A673 (cell line): ENCODE data around the gene MSH5. TPM values are rescaled to one million over a fixed set of nuclear protein-coding genes. Genes with fewer than 3 reads are reported as not detected.

ENCODE experiments used
- BruUV-seq: library from RNA; stranded (reverse); fragments of 400-500 nt; replicated peaks from 2 replicates; lab custom pipeline; 2021; lab: Mats Ljungman, UMichigan
- CTCF ChIA-PET: fragments of 300-600 bp; sonication (Branson Sonifier 250); formaldehyde crosslinking; loops from one replicate; lab custom pipeline; 2022; ENCODE audit warnings: antibody characterized with exemption; lab: Charles Lee
- POLR2A ChIA-PET: fragments of 300-600 bp; sonication (Branson Sonifier 250); formaldehyde crosslinking; loops from one replicate; lab custom pipeline; 2022; ENCODE audit warnings: antibody characterized with exemption; ENCODE audit not compliant: low non-redundant PET; lab: Charles Lee
- DNase-seq: peaks from one replicate; pipeline ENCODE4 v3.0.0-alpha.2; 2015; ENCODE audit warnings: low spot score
- H3K27ac ChIP-seq: fragments of 200-600 bp; sonication (generic); 2 replicates; pipeline ENCODE4 v1.5.1; 2016; ENCODE audit warnings: mixed run types, low read depth, mild to moderate bottlenecking, mixed read lengths, antibody characterized with exemption, low read length; ENCODE audit not compliant: poor library complexity, severe bottlenecking
- H3K27me3 ChIP-seq: fragments of 200-600 bp; sonication (generic); replicated peaks from 2 replicates; pipeline ENCODE4 v1.6.1; 2017; ENCODE audit warnings: mixed run types, low read depth, mild to moderate bottlenecking, mixed read lengths, antibody characterized with exemption, low read length; ENCODE audit not compliant: insufficient read depth, poor library complexity
- H3K36me3 ChIP-seq: fragments of 200-600 bp; sonication (generic); 2 replicates; pipeline ENCODE4 v1.6.1; 2016; ENCODE audit warnings: mixed run types, mild to moderate bottlenecking, mixed read lengths, antibody characterized with exemption, low read length; ENCODE audit not compliant: insufficient read depth, poor library complexity, severe bottlenecking
- H3K4me1 ChIP-seq: fragments of 200-600 bp; sonication (generic); 2 replicates; pipeline ENCODE4 v1.6.1; 2017; ENCODE audit warnings: mixed run types, mild to moderate bottlenecking, mixed read lengths, antibody characterized with exemption, low read length; ENCODE audit not compliant: insufficient read depth, poor library complexity, severe bottlenecking
- H3K4me3 ChIP-seq: fragments of 200-600 bp; sonication (generic); 2 replicates; pipeline ENCODE4 v1.5.1; 2016; ENCODE audit warnings: low read depth, mixed run types, mild to moderate bottlenecking, mixed read lengths, low read length; ENCODE audit not compliant: poor library complexity, severe bottlenecking
- H3K9me3 ChIP-seq: fragments of 200-600 bp; sonication (generic); 2 replicates; pipeline ENCODE4 v1.6.1; 2016; ENCODE audit warnings: mixed run types, low read depth, mild to moderate bottlenecking, mixed read lengths, antibody characterized with exemption, low read length; ENCODE audit not compliant: poor library complexity, severe bottlenecking
- CTCF ChIP-seq: fragments of 300-800, 200-600 bp; sonication (generic); conservative IDR thresholded peaks from 2 replicates; pipeline ENCODE4 v1.5.1; 2017; ENCODE audit warnings: low read depth, mild to moderate bottlenecking, antibody characterized with exemption, low read length, moderate library complexity, mixed read lengths
- EZH2 ChIP-seq: fragments of 200-600 bp; sonication (generic); IDR thresholded peaks from 2 replicates; pipeline ENCODE4 v1.6.1; 2017; ENCODE audit warnings: borderline replicate concordance, low read depth, mild to moderate bottlenecking, mixed read lengths, antibody characterized with exemption, low read length; ENCODE audit not compliant: poor library complexity, severe bottlenecking
- intact Hi-C: fragments of 100-400 bp; cut with micrococcal nuclease; formaldehyde crosslinking; loops from one replicate; pipeline ENCODE4 v1.10.0; 2022; ENCODE audit not compliant: unreplicated experiment
- total RNA-seq: library from RNA; stranded (reverse); gene quantifications from 2 replicates; pipeline ENCODE4 v1.2.3, GENCODE V29; 2021

MSH5 gene
- total RNA-seq, 1 experiment from 2014 or later: 76.4 TPM

- intact Hi-C loops: no loop called here
- H3K36me3 ChIP-seq: peaks cover 58% of the 10 kb centered on the region
- CTCF ChIA-PET: no interaction called here
- no peak overlapping the region for H3K4me3 ChIP-seq
- no peak for DNase-seq
- BruUV-seq: no TSS peak
- no peak overlapping the region for H3K27ac ChIP-seq
- POLR2A ChIA-PET: no interaction called here
- no peaks in the 10 kb centered on the region for H3K27me3 ChIP-seq
- TF ChIP-seq EZH2 (no peak), CTCF (no peak)
- H3K9me3 ChIP-seq: no peaks in the 10 kb centered on the region
- H3K4me1 ChIP-seq: peaks cover 11% of the 10 kb centered on the region
These were observed 39.4 kb downstream of the MSH5 start for GRCh38 chr6:31778999-31779885.

DNA sequence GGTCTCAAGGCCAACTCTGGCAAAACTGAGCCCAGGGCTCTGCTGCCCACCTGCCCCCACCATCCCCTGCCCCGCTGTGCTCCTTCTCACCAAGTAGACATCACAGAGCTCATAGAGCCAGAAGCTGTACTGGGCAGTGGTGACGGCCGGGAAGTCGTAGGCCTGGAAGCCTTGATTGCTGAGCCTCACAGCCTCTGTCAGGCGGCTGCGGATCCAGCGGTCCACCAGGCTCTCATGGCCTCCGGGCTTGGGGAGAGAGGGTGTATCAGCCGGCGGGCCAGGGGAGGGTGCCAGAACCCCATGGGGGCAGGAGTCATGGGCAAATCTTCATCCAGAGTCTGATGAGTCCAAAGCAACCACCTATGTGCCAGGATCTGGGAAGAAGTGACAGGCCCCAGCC, 40.1 kb downstream of the MSH5 start:
- no TSS peak for BruUV-seq
- H3K9me3 ChIP-seq: no peaks in the 10 kb centered on the region
- no peak for DNase-seq
- H3K4me3 ChIP-seq: no peak overlapping the region
- no peaks in the 10 kb centered on the region for H3K27me3 ChIP-seq
- H3K27ac ChIP-seq: no peak overlapping the region
- TF ChIP-seq CTCF (no peak), EZH2 (no peak)
- peaks cover 65% of the 10 kb centered on the region for H3K36me3 ChIP-seq
- intact Hi-C loops: no loop called here
- POLR2A ChIA-PET: no interaction called here
- H3K4me1 ChIP-seq: peaks cover 11% of the 10 kb centered on the region
- CTCF ChIA-PET: no interaction called here

GRCh38 chr6:31780507-31781243, 40.9 kb downstream of the MSH5 start:
- H3K4me1 ChIP-seq: peaks cover 11% of the 10 kb centered on the region
- peaks cover 73% of the 10 kb centered on the region for H3K36me3 ChIP-seq
- no peak overlapping the region for H3K27ac ChIP-seq
- intact Hi-C loops: no loop called here
- H3K4me3 ChIP-seq: no peak overlapping the region
- DNase-seq: no peak
- TF ChIP-seq CTCF: no peak
- TF ChIP-seq EZH2: no peak
- no TSS peak for BruUV-seq
- ChIA-PET POLR2A (no interaction called here), CTCF (no interaction called here)
- no peaks in the 10 kb centered on the region for H3K27me3 ChIP-seq
- no peaks in the 10 kb centered on the region for H3K9me3 ChIP-seq
